Activated T-cell treated with anti-CD3 and anti-CD28 coated beads, Interleukin-2, amount 50 U/mL, for 72 hours (primary cell): Measurements from ENCODE around the gene DENND5B. TPM values are rescaled to one million over a fixed set of nuclear protein-coding genes. Genes with fewer than 3 reads are reported as not detected.
"Not testable (repeated sequence)": the region's sequence is repeated elsewhere in the genome, so short reads cannot be mapped to it uniquely, and the experiment has no call there.

Experiments used
- ATAC-seq, 2 donors: fragments of 150-1000 bp; cut with Tn5 transposase; replicated peaks in 1 of 2; 2 replicates each; pipeline ENCODE4 v1.10.0; 2021; ENCODE audit warnings: moderate library complexity in 2 of 2, mild to moderate bottlenecking in 1 of 2
- DNase-seq, 2 donors: peaks; one replicate each; pipeline ENCODE4 v3.0.0; 2021 to 2022; ENCODE audit warnings: mixed read lengths in 1 of 2
- H3K27ac Mint-ChIP-seq: one replicate; pipeline ENCODE4 v1.8.0; 2022; ENCODE audit warnings: mild to moderate bottlenecking, moderate library complexity, mixed read lengths
- H3K27me3 Mint-ChIP-seq: one replicate; pipeline ENCODE4 v1.8.0; 2022; ENCODE audit warnings: low read depth, mixed read lengths
- H3K36me3 Mint-ChIP-seq, 2 donors: one replicate each; pipeline ENCODE4 v1.8.0; 2022; ENCODE audit warnings: mixed read lengths in 2 of 2, mild to moderate bottlenecking in 1 of 2; ENCODE audit not compliant: insufficient read depth in 2 of 2
- H3K4me1 Mint-ChIP-seq: one replicate; pipeline ENCODE4 v1.8.0; 2022; ENCODE audit warnings: low read depth, mixed read lengths
- H3K4me3 Mint-ChIP-seq, 2 donors: one replicate each; pipeline ENCODE4 v1.8.0; 2022; ENCODE audit warnings: mild to moderate bottlenecking in 2 of 2, mixed read lengths in 2 of 2, moderate library complexity in 2 of 2
- H3K9me3 Mint-ChIP-seq, 2 donors: one replicate each; pipeline ENCODE4 v1.8.0; 2022; ENCODE audit warnings: mixed read lengths in 2 of 2
- total RNA-seq, 2 donors: library from RNA; stranded (reverse); gene quantifications; one replicate each; pipeline ENCODE4 v1.2.3, GENCODE V29; 2022

DENND5B gene
- total RNA-seq, 2 donors from 2014 or later, result 0.76 to 0.77 TPM

GRCh38 chr12:31562594-31563328, 28.2 kb downstream of the DENND5B start:
- no peak overlapping the region for H3K4me3 Mint-ChIP-seq
- no peak overlapping the region for H3K27ac Mint-ChIP-seq
- H3K27me3 Mint-ChIP-seq, result peaks cover 29% of the 10 kb centered on the region
- no peaks in the 10 kb centered on the region for H3K36me3 Mint-ChIP-seq
- DNase-seq (no peak), ATAC-seq (no peak)
- no peaks in the 10 kb centered on the region for H3K9me3 Mint-ChIP-seq
- no peaks in the 10 kb centered on the region for H3K4me1 Mint-ChIP-seq

DNA sequence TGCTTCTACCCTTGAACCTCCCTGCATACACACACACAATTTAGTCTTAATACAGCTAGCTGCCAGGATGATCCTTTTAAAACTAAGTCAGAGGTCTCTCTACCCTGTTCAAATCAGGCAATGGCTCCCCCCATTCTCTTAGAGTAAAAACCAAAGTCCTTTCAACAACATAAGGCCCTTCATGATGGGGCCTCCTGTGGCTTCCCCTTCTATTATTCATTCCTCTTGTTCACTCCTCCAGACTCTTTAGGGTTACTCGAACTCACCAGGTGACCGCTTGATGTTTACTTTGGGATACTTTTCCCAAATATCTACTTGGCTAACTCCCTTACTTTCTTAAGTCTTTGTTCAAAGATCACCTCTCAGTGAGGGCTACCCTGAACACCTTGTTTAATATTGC, 30.4 kb downstream of the DENND5B start:
- peaks cover 35% of the 10 kb centered on the region for H3K27me3 Mint-ChIP-seq
- no peaks in the 10 kb centered on the region for H3K4me1 Mint-ChIP-seq
- no peak overlapping the region for H3K4me3 Mint-ChIP-seq
- no peak for DNase-seq
- H3K9me3 Mint-ChIP-seq, result no peaks in the 10 kb centered on the region
- no peak for ATAC-seq
- H3K36me3 Mint-ChIP-seq, result no peaks in the 10 kb centered on the region
- no peak overlapping the region for H3K27ac Mint-ChIP-seq

- no peaks in the 10 kb centered on the region for H3K4me1 Mint-ChIP-seq
- no peak for DNase-seq
- peaks cover 35% of the 10 kb centered on the region for H3K27me3 Mint-ChIP-seq
- H3K36me3 Mint-ChIP-seq, result peaks cover 0 to 2% of the 10 kb centered on the region in 2 donors
- no peak overlapping the region for H3K27ac Mint-ChIP-seq
- no peak overlapping the region for H3K4me3 Mint-ChIP-seq
- no peak for ATAC-seq
- H3K9me3 Mint-ChIP-seq, result no peaks in the 10 kb centered on the region
Measured at GRCh38 chr12:31558521-31558920, 32.4 kb downstream of the DENND5B start.

DNA sequence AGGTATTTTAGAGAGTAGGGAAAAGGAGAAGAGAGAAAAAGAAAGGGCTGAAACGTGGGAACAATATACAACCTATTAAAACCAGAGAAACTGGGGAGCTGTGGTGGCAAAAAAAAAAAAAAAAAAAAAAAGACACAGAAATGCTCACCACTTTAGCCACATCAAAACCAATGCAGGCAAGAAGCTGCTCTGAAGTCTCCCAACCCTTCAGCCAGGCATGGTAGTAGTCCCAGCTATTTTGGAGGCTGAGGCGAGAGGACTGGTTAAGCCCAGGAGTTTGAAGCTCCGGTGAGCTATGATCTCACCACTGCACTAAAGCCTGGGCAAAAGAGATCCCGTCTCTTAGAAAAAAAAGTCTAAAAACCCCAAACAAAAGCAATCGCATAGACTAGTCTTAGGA, 33.2 kb downstream of the DENND5B start:
- ATAC-seq (no peak), DNase-seq (no peak)
- Mint-ChIP-seq H3K4me1 (no peaks in the 10 kb centered on the region), H3K27ac (no peak overlapping the region), H3K4me3 (no peak overlapping the region), H3K9me3 (no peaks in the 10 kb centered on the region), H3K27me3 (peaks cover 41% of the 10 kb centered on the region), H3K36me3 (peaks cover 0 to 2% of the 10 kb centered on the region in 2 donors)

DNA sequence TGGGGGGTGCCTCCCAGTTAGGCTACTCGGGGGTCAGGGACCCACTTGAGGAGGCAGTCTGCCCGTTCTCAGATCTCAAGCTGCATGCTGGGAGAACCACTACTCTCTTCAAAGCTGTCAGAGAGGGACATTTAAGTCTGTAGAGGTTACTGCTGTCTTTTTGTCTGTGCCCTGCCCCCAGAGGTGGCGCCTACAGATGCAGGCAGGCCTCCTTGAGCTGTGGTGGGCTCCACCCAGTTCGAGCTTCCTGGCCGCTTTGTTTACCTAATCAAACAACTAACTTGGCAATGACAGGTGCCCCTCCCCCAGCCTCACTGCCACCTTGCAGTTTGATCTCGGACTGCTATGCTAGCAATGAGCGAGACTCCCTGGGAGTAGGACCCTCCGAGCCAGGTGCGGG, 35.5 kb downstream of the DENND5B start:
- not testable (repeated sequence) for H3K4me1 Mint-ChIP-seq

DNA sequence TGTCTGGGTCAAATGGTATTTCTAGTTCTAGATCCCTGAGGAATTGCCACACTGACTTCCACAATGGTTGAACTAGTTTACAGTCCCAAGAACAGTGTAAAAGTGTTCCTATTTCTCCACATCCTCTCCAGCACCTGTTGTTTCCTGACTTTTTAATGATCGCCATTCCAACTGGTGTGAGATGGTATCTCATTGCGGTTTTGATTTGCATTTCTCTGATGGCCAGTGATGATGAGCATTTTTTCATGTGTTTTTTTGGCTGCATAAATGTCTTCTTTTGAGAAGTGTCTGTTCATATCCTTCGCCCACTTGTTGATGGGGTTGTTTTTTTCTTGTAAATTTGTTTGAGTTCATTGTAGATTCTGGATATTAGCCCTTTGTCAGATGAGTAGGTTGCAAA, 40.3 kb downstream of the DENND5B start:
- H3K36me3 Mint-ChIP-seq, H3K27me3 Mint-ChIP-seq, H3K4me3 Mint-ChIP-seq, DNase-seq, H3K27ac Mint-ChIP-seq, ATAC-seq, H3K4me1 Mint-ChIP-seq, H3K9me3 Mint-ChIP-seq: not testable (repeated sequence)

More for the DNA sequence above, 35.5 kb downstream of the DENND5B start:
- not testable (repeated sequence) for H3K9me3 Mint-ChIP-seq, H3K4me3 Mint-ChIP-seq, H3K36me3 Mint-ChIP-seq, ATAC-seq, DNase-seq, H3K27ac Mint-ChIP-seq
- peaks cover 40% of the 10 kb centered on the region for H3K27me3 Mint-ChIP-seq

- H3K9me3 Mint-ChIP-seq, result peaks cover 0 to 6% of the 10 kb centered on the region in 2 donors
- no peak overlapping the region for H3K4me3 Mint-ChIP-seq
- ATAC-seq (no peak), DNase-seq (no peak)
- no peaks in the 10 kb centered on the region for H3K4me1 Mint-ChIP-seq
- no peaks in the 10 kb centered on the region for H3K36me3 Mint-ChIP-seq
- H3K27ac Mint-ChIP-seq, result no peak overlapping the region
- H3K27me3 Mint-ChIP-seq, result peaks cover 29% of the 10 kb centered on the region
Measured at GRCh38 chr12:31536672-31537071, 54.3 kb downstream of the DENND5B start.

DNA sequence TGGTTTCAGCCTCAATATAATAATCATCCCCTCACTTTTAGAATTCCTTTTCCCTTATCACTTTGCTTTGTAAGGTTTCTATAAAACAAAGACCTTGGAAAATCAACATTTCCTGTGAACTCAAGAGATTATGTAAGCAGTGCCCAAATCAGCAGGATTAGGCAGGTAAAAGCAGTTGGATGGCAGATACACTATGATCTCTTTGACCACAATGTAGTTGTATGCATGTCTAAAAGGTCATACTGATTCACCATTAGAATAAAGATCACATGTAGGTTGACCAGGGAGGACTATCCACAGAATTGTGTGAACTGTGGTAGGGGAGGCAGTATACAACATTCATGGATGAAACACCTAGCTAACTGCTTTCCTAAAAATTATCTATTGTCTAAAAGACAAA, 57.5 kb downstream of the DENND5B start:
- Mint-ChIP-seq H3K4me1 (no peaks in the 10 kb centered on the region), H3K27me3 (peaks cover 17% of the 10 kb centered on the region), H3K36me3 (no peaks in the 10 kb centered on the region), H3K9me3 (peaks cover 0 to 3% of the 10 kb centered on the region in 2 donors), H3K27ac (no peak overlapping the region), H3K4me3 (no peak overlapping the region)
- DNase-seq, result no peak
- ATAC-seq, result no peak

DNA sequence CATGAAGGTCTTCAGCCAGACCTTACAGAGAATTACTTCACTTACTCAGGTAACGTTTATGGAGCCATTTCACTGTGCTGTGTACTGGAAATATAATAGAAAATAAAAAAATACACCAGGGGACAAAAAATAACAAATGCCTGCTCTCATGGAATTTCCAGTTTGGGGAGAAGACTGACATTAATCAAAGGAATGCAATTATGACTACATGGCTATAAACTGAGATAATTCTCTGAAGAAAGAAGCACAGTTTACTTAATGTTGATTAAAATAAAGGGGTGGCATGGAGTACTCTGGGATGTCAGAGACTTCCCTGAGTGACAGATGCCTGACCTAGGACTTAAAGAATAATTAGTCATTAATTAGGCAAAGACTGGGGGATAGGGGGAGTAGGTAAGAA, 59.0 kb downstream of the DENND5B start:
- ATAC-seq, result no peak
- Mint-ChIP-seq H3K36me3 (no peaks in the 10 kb centered on the region), H3K4me1 (no peaks in the 10 kb centered on the region), H3K9me3 (peaks cover 0 to 3% of the 10 kb centered on the region in 2 donors), H3K27ac (no peak overlapping the region), H3K27me3 (peaks cover 21% of the 10 kb centered on the region), H3K4me3 (no peak overlapping the region)
- DNase-seq, result no peak

GRCh38 chr12:31528095-31528494, 62.8 kb downstream of the DENND5B start:
- ATAC-seq (no peak), DNase-seq (no peak)
- Mint-ChIP-seq H3K27ac (no peak overlapping the region), H3K27me3 (peaks cover 17% of the 10 kb centered on the region), H3K4me1 (no peaks in the 10 kb centered on the region), H3K9me3 (no peaks in the 10 kb centered on the region), H3K36me3 (no peaks in the 10 kb centered on the region), H3K4me3 (no peak overlapping the region)

DNA sequence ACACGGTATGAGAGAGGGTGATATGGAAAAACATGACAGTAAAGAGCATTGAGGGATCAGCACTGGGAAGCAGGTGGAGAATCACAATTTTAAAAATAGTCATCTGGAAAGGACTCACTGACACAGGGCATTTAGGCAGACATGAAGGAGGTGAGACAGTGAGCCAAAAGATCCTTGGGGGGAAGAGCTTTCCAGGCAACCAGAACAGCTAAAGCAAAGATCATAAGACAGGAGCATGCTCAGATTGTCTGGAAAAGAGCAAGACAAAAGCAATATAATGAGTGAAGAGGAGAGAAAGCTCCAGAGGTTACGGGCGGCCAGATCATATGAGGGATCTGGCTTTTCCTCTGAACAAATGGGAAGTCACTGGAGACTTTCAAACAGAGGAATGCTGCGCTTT, 63.9 kb downstream of the DENND5B start:
- no peak for ATAC-seq
- Mint-ChIP-seq H3K27ac (no peak overlapping the region), H3K36me3 (no peaks in the 10 kb centered on the region), H3K4me1 (no peaks in the 10 kb centered on the region), H3K27me3 (peaks cover 11% of the 10 kb centered on the region), H3K4me3 (no peak overlapping the region), H3K9me3 (no peaks in the 10 kb centered on the region)
- DNase-seq, result no peak

DNA sequence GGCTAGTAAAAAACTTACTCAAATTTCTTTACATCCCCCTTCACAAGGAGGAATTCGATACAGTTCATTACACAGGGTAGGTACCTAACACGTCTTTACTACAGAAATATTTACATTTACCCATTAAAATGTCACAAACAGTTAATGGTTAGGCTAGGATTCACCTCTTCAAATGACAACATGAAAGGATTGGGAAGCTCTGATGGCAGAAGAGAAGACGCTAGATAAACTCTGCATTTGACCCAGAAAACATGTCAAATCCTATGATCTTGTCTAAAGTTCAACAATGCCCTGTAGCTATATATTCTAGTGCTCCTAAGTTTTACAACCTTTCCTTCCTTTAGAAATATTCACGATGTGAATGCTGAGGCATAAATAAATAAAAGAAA, 64.8 kb downstream of the DENND5B start:
- ATAC-seq, result no peak
- Mint-ChIP-seq H3K4me3 (no peak overlapping the region), H3K4me1 (no peaks in the 10 kb centered on the region), H3K9me3 (no peaks in the 10 kb centered on the region), H3K27ac (no peak overlapping the region), H3K36me3 (no peaks in the 10 kb centered on the region), H3K27me3 (peaks cover 7% of the 10 kb centered on the region)
- no peak for DNase-seq

GRCh38 chr12:31525496-31526157, 65.3 kb downstream of the DENND5B start:
- Mint-ChIP-seq H3K9me3 (no peaks in the 10 kb centered on the region), H3K27ac (no peak overlapping the region), H3K27me3 (peaks cover 7% of the 10 kb centered on the region), H3K36me3 (no peaks in the 10 kb centered on the region), H3K4me1 (no peaks in the 10 kb centered on the region), H3K4me3 (no peak overlapping the region)
- DNase-seq, result no peak
- no peak for ATAC-seq
